ENCODE measurements around the gene NRL. TPM values are rescaled to one million over a fixed set of nuclear protein-coding genes. Genes with fewer than 3 reads are reported as not detected.
A peak's percentile ranks its signal among the peaks of the same experiment; 100 is the strongest.

NRL gene
- total and polyA plus RNA-seq, 9 of the 15 experiments (the other 6 are each of a cell fraction or from before 2014, with no cell fraction given): 0.07 to 2.7 (median 1.4) TPM; not detected in 1

DNA sequence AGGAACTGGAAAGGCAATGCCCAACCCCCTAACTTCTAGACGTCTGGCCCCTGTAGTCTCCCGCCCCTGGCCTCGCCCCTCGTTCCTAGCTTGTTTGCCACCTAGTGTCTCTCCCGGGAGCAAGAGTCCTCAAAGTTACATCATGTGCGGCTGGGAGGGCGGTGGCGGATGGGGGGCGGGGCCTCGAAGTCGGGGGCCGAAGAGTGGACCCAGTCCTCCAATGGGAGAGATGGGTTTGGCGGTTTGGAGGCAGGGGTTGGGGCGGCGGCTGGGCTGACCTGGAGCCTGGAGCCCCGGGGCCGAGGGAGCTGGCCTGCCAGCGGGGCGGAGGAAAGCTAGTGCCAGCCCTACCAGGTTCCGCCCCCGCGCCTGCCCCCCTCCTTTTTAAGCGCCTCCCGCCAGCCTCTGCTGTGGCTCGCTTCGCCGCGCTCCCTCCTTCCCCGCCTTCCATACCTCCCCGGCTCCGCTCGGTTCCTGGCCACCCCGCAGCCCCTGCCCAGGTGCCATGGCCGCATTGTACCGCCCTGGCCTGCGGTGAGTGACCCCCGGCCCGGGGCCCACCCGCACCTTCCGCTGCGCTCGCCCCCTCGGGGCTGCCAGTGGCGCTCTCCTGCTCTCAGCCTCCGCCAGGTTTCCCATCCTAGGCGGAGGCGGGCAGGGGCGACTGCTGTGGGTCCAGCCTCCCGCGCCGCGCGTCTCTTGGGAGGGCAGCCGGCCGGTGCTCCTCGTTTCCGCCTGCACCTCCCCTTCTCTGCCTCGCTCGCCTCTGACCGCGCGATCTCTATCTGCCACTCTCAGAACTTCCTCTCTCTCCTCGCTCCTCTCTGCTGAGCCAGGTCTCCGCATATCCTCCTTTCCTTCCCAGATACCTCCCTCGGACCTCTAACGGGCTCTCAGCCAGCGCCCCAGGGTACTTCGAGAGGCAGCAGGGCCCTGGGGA lies 20.6 kb downstream of the NRL start, which contains the start of gene PCK2 (continued):
- TF ChIP-seq, protein P1, sequence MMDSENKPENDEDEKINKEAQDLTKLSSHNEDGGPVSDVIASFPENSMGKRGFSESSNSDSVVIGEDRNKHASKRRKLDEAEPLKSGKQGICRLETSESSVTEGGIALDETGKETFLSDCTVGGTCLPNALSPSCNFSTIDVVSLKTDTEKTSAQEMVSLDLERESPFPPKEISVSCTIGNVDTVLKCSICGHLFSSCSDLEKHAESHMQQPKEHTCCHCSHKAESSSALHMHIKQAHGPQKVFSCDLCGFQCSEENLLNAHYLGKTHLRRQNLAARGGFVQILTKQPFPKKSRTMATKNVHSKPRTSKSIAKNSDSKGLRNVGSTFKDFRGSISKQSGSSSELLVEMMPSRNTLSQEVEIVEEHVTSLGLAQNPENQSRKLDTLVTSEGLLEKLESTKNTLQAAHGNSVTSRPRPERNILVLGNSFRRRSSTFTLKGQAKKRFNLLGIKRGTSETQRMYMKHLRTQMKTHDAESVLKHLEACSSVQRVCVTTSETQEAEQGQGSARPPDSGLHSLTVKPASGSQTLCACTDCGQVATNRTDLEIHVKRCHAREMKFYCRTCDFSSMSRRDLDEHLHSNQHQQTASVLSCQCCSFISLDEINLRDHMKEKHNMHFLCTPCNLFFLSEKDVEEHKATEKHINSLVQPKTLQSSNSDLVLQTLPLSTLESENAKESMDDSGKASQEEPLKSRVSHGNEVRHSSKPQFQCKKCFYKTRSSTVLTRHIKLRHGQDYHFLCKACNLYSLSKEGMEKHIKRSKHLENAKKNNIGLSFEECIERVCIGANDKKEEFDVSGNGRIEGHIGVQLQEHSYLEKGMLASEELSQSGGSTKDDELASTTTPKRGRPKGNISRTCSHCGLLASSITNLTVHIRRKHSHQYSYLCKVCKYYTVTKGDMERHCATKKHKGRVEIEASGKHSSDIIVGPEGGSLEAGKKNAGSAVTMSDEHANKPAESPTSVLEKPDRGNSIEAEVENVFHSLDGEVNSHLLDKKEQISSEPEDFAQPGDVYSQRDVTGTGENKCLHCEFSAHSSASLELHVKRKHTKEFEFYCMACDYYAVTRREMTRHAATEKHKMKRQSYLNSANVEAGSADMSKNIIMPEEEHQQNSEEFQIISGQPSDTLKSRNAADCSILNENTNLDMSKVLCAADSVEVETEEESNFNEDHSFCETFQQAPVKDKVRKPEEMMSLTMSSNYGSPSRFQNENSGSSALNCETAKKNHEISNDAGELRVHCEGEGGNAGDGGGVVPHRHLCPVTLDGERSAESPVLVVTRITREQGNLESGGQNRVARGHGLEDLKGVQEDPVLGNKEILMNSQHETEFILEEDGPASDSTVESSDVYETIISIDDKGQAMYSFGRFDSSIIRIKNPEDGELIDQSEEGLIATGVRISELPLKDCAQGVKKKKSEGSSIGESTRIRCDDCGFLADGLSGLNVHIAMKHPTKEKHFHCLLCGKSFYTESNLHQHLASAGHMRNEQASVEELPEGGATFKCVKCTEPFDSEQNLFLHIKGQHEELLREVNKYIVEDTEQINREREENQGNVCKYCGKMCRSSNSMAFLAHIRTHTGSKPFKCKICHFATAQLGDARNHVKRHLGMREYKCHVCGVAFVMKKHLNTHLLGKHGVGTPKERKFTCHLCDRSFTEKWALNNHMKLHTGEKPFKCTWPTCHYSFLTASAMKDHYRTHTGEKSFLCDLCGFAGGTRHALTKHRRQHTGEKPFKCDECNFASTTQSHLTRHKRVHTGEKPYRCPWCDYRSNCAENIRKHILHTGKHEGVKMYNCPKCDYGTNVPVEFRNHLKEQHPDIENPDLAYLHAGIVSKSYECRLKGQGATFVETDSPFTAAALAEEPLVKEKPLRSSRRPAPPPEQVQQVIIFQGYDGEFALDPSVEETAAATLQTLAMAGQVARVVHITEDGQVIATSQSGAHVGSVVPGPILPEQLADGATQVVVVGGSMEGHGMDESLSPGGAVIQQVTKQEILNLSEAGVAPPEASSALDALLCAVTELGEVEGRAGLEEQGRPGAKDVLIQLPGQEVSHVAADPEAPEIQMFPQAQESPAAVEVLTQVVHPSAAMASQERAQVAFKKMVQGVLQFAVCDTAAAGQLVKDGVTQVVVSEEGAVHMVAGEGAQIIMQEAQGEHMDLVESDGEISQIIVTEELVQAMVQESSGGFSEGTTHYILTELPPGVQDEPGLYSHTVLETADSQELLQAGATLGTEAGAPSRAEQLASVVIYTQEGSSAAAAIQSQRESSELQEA (IDR thresholded peaks at IDR 0.05; ENCODE audit: low read depth): no peak
- TF ChIP-seq, protein P2, sequence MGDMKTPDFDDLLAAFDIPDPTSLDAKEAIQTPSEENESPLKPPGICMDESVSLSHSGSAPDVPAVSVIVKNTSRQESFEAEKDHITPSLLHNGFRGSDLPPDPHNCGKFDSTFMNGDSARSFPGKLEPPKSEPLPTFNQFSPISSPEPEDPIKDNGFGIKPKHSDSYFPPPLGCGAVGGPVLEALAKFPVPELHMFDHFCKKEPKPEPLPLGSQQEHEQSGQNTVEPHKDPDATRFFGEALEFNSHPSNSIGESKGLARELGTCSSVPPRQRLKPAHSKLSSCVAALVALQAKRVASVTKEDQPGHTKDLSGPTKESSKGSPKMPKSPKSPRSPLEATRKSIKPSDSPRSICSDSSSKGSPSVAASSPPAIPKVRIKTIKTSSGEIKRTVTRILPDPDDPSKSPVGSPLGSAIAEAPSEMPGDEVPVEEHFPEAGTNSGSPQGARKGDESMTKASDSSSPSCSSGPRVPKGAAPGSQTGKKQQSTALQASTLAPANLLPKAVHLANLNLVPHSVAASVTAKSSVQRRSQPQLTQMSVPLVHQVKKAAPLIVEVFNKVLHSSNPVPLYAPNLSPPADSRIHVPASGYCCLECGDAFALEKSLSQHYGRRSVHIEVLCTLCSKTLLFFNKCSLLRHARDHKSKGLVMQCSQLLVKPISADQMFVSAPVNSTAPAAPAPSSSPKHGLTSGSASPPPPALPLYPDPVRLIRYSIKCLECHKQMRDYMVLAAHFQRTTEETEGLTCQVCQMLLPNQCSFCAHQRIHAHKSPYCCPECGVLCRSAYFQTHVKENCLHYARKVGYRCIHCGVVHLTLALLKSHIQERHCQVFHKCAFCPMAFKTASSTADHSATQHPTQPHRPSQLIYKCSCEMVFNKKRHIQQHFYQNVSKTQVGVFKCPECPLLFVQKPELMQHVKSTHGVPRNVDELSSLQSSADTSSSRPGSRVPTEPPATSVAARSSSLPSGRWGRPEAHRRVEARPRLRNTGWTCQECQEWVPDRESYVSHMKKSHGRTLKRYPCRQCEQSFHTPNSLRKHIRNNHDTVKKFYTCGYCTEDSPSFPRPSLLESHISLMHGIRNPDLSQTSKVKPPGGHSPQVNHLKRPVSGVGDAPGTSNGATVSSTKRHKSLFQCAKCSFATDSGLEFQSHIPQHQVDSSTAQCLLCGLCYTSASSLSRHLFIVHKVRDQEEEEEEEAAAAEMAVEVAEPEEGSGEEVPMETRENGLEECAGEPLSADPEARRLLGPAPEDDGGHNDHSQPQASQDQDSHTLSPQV (IDR thresholded peaks at IDR 0.05): peak; percentile 15; the same call in 1 of the 2 replicates
- TF ChIP-seq SMARCA4 (IDR thresholded peaks at IDR 0.05) (peak; percentile 52; the same call in 1 of the 2 replicates), KAT7 (CRISPR knock-in tag; IDR thresholded peaks at IDR 0.05; ENCODE audit: borderline replicate concordance) (peak; percentile 65; the same call in 1 of the 2 replicates), HMGN3 (IDR thresholded peaks at IDR 0.05; ENCODE audit: borderline replicate concordance, extremely low read depth, insufficient read length, low read depth, low read length) (peak; percentile 71), ERF (CRISPR knock-in tag; IDR thresholded peaks at IDR 0.05) (0 out of 2 replicates have a peak, but pooled peaks have one; percentile 30), GABPB1 (CRISPR knock-in tag; IDR thresholded peaks at IDR 0.05) (peak; percentile 67; the same call in 1 of the 2 replicates), MAZ (CRISPR knock-in tag; conservative IDR thresholded peaks at IDR 0.05 in 1 of 2, IDR thresholded peaks at IDR 0.05 in 1 of 2) (peak; percentile 63 to 85; a peak in 3 of 4 replicates), YY1 (IDR thresholded peaks at IDR 0.05; ENCODE audit: borderline replicate concordance in 1 of 3, control insufficient read depth in 1 of 3, extremely low read depth in 1 of 3, insufficient read depth in 3 of 3, insufficient read length in 1 of 3, insufficient replicate concordance in 2 of 3, low read depth in 1 of 3, low read length in 2 of 3) (peak in 1 of 3 experiments; percentile 39)
- TF ChIP-seq, protein P3, sequence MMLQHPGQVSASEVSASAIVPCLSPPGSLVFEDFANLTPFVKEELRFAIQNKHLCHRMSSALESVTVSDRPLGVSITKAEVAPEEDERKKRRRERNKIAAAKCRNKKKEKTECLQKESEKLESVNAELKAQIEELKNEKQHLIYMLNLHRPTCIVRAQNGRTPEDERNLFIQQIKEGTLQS (IDR thresholded peaks at IDR 0.05): peak; percentile 86
- TF ChIP-seq, protein P3 (CRISPR knock-in tag; conservative IDR thresholded peaks at IDR 0.05): no peak
